Embryonic facial prominence (tissue), 1 donor: ENCODE data around the gene AP1AR.
A peak's percentile ranks its signal among the peaks of the same experiment; 100 is the strongest.
"Not testable (repeated sequence)": the region's sequence is repeated elsewhere in the genome, so short reads cannot be mapped to it uniquely, and the experiment has no call there.

Experiments used
- DNase-seq: peaks from one replicate; pipeline ENCODE4 v3.0.0-alpha.2; 2016; ENCODE audit errors: extremely low spot score

AP1AR gene, protein sequence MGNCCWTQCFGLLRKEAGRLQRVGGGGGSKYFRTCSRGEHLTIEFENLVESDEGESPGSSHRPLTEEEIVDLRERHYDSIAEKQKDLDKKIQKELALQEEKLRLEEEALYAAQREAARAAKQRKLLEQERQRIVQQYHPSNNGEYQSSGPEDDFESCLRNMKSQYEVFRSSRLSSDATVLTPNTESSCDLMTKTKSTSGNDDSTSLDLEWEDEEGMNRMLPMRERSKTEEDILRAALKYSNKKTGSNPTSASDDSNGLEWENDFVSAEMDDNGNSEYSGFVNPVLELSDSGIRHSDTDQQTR

DNA sequence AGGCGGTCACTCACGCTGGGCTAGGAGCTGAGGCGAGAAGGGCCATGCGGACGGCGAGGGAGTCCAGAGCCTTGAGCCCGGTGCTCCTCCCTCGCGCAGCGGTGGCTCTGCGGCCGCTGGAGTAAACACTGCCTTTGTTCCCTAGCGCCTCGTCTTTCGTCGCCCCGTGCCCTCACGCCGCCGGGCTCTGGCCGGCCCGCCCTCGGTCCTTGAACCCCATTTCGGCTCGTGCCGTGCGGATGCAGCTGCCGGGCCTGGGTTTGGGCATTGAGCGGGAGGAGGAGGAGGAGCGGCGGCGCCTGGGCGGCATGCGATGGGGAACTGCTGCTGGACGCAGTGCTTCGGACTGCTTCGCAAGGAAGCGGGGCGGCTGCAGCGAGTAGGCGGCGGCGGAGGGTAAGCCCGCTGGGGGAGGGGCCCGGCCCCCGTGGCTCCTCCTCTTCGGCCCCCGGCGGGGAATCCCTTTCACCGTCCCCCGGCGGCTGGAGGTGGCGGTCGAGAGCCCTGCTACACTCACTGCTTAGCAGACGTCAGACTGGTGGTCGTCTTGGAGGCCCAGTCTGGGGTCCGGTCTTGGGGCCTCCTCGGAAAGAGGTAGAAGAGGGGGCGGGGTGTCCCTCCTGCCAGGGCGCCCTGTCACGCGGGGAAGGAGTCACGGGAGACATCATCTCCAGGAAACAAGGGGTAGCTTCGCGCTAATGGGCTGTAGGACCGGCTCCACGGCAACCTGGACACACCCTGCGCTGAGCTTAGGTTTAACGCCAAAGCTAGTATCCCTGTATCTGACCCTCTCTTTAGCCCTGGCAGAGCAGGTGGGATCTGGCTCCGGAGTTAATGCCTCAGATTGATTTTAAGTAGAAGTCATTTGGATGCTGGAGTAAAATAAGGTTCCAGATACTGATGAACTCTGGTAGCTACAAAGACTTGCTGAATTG lies at the start of gene AP1AR:
AP1AR (plus strand) TSS at position 9 of the 935 bp plus-strand sequence; CDS start at position 314, 305 bp downstream.
- peak; percentile 64 for DNase-seq

DNA sequence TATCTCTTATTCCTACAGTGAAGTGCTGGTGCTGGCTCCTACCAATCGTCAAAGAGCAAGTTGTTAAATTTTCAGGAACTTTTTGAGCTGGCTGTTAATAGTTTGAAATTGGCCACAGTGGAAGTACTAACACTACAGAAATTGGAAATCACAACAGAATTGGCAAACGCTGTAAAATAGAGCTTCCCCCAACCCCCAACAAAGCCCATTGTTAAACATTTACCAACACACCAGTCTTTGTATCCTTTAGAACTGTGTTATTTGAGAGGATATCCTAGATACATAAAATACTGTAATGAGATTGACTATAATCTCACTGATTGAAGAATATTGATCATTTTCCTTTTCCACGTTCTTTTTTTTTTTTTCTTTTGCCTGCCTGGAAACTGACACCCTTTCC lies 49.0 kb upstream of the AP1AR start:
- DNase-seq, result no peak

DNA sequence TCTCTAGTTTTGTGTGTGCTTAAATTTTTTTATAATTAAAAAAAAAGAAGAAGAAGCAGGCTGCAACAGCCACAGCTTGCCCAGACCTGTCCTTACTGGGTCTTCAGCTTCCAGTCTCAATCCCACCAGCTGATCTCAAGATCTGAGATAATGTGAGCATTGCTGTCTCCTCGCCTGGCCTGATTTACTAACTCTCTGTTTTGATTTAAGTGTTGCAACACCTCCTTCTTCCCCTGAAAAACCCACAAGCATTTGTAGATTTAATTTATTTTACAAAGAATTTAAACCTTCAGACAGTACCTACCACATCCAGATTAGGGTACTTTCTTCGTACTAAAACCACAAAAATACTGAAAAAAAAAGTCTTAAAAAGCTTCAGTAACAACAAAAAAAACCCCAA lies 48.3 kb upstream of the AP1AR start:
- no peak for DNase-seq

DNA sequence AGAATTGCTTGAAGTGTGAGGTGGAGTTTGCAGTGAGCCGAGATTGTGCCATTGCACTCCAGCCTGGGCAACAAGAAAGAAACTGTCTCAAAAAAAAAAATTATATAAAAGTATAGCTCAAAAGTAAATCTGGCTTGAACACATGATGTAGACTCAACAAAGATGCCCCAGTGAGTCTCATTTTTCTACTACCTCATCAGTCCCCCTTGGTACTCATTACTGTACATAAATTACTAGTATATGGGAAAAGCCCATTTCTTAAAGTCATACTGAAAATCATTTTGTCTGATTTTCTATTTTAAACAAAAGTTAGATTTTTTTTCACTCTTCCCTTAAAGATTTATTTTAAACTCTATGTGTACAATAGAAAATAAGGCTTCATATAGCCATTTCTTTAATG lies 47.1 kb upstream of the AP1AR start:
- DNase-seq, result no peak

DNA sequence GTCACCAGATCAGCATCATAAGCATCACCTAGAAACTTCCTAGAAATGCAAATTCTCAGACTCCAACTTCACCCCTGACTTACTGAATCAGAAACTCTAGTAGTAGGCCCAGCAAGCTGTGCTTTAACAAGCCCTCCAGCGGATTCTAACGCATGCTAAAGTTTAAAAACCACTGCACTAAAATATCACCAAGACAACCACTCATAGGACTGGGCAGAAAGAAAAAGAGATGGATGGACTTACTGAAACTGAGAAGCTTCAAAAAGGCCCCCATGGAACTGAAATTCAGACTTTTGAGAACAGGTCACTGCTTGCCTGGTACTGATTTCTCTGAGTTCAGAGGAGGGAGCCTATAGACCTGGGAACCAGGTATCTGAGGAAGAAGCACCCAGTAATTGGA lies 46.3 kb upstream of the AP1AR start:
- no peak for DNase-seq

DNA sequence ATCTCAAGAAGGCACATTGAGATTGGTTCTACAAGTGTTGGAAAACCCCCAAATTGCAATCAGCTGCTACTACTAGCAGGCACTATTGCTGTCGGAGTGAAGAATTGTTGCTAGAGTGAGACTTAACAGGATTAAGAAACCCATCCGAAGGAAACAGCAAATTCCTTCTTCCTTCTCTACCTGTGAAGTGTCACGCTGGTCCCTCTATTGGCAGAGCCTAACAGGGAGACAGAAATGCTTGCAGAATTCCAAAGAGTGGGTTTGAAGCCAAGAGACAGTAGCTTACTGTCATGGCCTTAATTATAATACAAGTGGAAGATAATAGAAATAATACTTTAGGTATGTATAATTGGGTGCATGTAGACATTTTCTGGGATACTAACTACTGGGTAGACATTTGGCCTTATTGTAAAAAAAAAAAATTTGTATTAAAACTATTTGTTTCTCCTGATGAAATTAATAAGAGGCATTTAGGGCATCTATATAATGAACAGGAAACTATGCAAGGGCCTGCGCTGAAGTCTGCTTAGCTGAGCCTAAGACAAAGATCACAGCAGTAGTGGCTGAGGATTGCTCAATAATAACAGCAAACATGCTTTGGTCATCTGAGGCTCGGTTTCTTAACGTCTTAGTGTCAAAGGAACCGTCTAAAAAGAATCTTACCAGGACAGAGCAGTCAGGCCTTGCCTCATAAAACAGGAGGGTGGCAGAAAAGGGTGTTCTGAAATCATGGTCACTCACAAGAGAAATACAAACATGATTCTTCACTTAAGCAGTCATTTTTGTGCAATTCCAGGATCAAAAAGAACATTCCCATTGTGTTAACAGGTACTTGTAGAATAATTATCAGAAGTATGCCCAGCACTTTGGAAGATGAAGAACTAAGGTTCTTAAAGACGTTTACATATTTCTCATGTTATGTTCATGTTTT lies 45.6 kb upstream of the AP1AR start:
- DNase-seq, result no peak

DNA sequence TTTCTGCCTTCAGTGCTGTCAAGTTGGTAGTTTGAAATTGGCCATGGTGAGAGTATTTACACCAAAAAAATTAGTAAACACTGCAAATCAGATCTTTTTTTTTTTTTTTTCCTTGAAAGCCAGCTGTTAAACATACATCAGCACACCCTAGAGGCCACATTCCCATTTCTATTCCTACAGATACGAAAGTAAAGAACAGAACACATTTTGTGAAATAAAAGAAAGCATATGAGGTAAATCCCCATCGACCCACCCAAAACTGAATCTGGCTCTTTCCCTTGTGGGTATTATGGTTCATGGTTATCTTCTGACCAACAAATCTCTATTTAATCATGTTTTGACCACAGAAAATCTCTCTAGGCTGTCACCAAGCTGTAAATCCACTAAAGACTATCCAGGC lies 41.8 kb upstream of the AP1AR start:
- no peak for DNase-seq

DNA sequence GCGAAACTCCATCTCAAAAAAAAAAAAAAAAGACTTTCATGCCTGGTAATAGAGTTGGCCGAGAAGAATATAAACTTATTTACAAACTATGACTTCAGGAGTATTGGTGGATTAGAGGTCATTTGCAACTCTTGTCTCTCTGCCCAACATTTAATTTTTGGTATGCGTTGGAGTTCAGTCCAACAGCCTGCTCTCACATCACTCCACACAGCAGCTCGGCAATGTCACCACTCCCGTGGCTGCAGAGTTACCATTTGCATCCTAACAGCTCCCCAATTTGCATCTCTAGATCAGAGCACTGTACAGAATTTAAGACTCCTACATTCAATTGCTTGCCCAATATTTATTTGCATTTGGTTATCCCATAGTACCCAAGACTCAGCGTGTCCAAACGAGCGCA lies 40.9 kb upstream of the AP1AR start:
- no peak for DNase-seq

DNA sequence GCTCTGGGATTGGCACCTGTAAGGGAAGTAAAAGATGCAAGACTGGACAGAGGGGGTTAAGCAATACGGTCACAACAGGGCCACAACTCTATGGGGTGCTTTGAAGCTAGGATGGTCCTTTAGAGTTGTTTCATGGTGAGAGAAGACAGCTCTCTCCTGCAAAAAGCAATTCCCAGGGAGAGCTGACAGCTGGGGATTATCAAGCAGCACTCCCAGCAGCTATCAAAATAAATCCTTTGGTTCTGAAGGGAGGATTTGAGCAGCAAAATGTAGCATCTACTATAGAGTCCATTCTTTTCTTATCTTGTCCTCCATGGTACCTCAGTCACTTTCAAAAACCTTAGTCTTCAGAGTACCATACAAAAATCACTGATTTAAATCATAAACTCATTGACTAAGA lies 35.1 kb upstream of the AP1AR start:
- DNase-seq, result no peak

DNA sequence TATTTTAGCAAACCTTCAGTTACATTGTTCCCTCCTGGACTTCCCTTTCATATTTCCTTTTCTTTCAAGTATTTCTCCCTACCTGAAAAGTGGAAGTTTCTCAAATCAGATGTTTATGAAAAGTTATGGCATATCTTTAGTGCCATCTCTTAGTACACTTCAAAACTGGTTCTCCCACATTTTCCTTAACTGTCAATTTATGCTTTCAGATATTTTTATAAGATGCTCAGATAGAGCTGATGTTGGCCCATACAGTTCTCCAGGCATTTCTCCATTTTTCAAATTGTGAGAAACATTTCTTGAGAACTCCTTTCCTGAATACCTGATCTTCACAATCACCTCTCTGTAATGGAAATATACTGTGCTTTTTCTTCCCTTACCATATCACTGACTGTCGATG lies 32.5 kb upstream of the AP1AR start:
- no peak for DNase-seq

DNA sequence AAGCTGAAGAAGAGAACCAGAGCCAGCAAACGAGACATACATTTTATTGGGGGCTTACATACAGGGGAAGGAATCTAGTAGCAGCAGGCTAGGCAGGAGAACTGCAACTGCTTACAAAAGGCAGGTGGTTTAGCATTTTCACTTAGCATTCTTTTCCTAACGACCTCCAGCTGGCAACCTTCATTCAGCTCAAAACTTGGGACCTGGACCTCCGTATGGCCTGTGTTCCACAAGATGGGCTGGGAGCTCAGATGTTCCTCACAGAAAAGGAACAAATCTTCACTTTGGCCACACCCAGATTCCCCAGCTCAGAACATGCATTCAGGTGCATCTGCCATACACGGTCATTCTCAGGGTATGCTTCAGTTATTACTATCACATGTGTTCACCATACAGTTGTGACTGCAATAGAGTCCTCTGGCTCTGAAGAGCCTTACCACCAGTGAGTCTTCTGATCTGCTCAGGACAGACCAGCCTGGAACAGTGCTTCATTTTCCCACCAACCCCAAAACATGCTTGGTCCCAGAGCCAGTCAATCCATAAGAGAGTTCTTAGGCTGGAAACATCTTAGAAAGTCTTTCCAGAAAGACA lies 29.6 kb upstream of the AP1AR start:
- DNase-seq, result no peak

DNA sequence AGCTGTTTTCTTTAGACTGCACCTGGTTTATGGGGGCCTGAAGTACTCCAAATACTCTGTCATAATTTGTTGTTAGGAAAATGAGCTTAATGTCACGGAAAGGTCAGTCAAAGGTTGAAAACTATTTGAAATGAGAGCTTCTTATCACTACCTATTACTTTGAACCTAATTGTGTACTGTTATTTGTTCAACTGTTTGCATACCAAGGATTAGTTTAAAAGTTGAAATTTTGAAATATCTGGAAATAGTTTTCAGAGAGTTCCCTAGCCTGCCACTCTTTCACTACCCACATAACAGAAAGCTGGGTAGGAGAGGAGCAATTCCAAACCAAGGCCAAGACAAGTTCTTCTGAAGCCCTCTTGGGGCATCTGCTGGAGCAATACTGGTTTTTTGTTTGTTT lies 28.0 kb upstream of the AP1AR start:
- no peak for DNase-seq

DNA sequence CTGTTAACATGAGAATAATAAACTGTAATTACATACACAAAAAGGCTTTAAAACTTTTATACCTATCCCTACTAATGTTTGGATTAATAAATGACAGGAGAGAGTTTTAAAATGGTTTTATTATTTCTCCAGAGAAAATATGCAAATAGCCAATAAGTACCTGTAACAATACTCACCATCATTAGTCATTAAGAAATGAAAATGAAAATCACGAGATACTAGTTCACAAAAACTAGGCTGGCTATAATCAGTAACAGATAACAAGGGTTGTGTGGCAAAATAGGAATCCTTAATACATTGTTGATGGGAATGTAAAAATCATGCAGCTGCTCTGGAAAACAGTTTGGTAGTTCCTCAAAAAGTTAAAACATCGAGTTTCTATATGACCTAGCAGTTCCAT lies 25.2 kb upstream of the AP1AR start:
- DNase-seq, result no peak

DNA sequence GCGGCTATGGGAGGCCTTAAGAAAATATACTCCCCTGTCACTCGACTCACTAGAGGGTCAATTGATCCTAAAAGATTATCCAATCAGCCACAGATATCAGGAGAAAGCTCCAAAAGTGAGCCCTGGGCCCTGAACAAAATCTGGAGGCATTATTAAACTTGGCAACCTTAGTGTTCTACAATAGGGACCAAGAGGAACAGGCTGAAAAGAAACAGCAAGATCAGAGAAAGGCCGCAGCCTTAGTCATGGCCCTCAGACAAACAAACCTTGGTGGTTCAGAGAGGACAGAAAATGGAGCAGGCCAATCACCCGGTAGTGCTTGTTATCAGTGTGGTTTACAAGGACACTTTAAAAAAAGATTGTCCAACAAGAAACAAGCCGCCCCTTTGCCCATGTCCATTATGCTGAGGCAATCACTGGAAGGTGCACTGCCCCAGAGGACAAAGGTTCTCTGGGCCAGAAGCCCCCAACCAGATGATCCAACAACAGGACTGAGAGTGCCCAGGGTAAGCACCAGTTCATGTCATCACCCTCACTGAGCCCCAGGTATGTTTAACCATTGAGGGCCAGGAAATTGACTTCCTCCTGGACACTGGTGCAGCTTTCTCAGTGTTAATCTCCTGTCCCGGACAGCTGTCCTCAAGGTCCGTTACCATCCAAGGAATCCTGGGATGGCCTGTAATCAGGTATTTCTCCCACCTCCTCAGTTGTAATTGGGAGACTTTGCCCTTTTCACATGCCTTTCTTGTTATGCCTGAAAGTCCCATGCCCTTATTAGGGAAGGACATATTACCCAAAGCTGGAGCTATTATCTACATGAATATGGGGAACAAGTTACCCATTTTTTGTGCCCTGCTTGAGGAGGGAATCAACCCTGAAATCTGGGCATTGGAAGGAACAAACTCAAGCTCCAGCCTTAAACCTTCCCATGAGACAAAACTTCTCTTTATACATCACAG lies 23.2 kb upstream of the AP1AR start:
- DNase-seq, result not testable (repeated sequence)

DNA sequence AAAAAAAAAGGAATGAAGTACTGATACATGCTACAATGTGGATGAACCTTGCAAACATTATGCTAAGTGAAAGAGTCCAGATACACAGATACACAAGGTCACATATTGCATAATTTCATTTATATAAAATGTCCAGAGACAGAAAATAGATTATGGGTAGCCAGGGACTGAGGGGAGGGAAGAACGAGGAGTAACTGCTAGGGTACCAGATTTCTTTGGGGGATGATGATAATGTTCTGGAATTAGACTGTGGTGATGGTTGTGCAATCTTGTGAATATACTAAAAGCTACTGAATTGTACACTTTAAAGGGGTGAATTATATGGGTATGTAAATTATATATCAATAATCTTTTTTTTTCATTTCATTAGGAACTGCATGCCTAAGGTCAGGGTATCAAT lies 20.8 kb upstream of the AP1AR start:
- no peak for DNase-seq

DNA sequence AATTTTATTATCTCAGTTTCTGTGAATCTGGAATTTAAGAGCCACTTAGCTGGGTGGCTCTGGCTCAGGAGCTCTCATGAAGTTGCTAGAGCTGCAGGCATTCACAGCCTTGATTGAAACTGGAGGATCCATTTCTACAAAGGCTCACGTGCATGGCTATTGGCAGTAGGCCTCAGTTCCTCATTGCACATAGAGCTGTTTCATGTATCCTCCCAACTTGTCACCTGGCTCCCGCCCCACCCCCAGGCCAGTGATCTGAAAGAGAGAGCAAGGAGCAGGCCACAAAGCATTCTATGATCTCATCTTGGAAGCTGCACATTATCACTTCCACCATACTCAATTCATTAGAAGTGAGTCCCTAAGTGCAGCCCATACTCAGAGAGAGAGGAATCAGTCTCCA lies 18.5 kb upstream of the AP1AR start:
- DNase-seq, result no peak

DNA sequence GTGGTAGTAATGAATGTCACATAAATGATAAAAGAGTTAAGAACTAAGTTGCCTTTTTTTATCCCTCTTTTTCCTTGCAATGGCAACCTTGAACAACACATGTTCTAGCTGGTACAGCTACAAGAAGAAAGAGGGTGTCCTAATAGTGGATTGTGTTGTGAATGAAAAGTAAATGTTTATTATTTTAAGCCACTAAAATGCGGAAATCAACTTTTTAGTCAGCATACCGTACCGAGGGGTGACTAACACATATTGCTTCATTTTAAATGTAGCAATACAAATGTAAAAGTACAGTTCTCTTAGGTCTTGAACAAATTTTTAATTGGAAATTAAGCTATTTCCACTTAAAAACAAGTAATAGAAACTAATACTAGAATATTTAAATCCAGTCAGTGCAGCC lies 17.7 kb upstream of the AP1AR start:
- DNase-seq, result no peak

DNA sequence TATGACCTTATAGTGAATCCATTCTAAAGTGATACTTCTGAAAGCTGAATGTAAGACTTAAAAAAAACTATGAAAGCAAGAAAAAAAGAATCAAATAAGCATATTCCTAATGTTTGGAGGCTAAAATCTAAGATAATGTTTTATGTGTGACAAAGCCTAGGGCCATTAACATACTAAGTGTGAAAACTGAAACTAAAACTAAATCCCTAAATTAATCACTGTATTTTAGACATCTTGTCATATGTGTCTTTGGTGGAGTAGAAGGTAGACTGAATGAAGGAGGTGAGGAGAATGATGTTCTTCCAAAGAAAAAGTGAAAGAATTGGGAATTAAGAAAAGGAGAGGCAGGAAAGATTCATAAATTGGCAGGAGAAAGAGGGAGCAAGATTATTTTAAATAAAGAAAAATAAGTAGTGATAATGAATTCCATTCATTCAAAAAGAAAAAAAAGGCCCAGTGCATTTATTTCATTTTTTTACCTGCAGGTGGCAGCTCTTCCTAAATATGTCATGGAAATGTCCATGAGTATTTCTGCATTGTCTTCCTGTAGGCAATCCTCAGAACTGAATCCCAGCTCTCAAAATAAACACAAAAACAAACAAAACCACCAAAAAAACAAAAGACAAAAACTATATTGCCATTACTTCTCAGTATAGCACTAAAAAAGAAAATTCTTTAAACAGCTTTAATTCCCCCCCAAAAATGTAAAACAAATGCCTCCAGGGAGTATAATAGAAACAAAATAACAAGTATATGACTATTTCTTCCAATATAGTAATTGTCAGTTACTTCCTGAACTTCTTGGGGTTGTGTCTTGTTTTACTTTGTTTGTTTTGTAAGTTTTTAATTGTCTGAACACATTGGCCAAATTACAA lies 17.0 kb upstream of the AP1AR start:
- no peak for DNase-seq

DNA sequence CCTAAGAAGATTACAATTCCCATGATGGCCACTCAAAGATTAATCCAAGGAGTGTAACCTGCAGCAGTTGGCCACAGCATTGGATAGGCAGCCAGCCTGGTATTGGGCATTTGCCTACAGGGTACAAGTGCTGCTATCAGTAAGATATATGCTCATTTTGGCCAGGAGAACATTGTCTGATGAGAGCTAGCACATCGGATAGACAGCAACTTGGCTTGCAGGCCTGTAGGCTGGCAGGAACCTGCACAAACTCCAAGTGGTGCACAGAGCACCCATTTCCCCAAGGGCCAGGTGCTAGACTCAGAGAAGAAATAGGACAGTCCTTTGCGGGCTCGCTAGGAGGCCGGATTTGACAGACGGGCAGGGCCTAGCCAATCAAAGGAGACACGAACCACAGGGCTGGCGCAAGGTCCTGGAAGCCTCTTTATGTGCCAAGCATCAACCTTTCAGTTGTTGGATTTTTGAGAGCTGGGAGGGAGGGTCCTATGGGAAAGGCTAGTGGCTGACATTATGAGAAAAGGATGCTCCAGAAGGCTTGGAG lies 11.7 kb upstream of the AP1AR start:
- no peak for DNase-seq
